Sigmoid colon (tissue), 4 donors: ENCODE measurements around the gene NTMT1.

Experiments used
- EP300 ChIP-seq, 4 donors: sonication (generic); formaldehyde crosslinking; IDR thresholded peaks; one replicate each; pipeline ENCODE4 v1.6.1; 2017; ENCODE audit warnings: antibody characterized with exemption in 4 of 4
- POLR2A ChIP-seq, 2 donors: fragments of 450-650 bp; IDR thresholded peaks; one replicate each; pipeline ENCODE4 v1.6.1; 2016; ENCODE audit warnings: antibody characterized with exemption in 2 of 2, mild to moderate bottlenecking in 2 of 2, moderate library complexity in 2 of 2
- POLR2AphosphoS5 ChIP-seq, 4 donors: sonication (generic); formaldehyde crosslinking; IDR thresholded peaks; one replicate each; pipeline ENCODE4 v1.6.1; 2017; ENCODE audit warnings: antibody characterized with exemption in 4 of 4
- TF ChIP-seq, protein P1 (sequence below), 4 experiments: fragments of 450-650 bp in 3 of 4; fragments of 200-600 bp in 1 of 4; IDR thresholded peaks; one replicate each; pipeline ENCODE4 v1.5.1; 2016 to 2019; ENCODE audit warnings: antibody characterized with exemption in 4 of 4, mild to moderate bottlenecking in 3 of 4, moderate library complexity in 2 of 4

- TF ChIP-seq EP300 (IDR thresholded peaks at IDR 0.05) (no peak), POLR2A (IDR thresholded peaks at IDR 0.05) (no peak), POLR2AphosphoS5 (IDR thresholded peaks at IDR 0.05) (no peak)
- TF ChIP-seq, protein P1, sequence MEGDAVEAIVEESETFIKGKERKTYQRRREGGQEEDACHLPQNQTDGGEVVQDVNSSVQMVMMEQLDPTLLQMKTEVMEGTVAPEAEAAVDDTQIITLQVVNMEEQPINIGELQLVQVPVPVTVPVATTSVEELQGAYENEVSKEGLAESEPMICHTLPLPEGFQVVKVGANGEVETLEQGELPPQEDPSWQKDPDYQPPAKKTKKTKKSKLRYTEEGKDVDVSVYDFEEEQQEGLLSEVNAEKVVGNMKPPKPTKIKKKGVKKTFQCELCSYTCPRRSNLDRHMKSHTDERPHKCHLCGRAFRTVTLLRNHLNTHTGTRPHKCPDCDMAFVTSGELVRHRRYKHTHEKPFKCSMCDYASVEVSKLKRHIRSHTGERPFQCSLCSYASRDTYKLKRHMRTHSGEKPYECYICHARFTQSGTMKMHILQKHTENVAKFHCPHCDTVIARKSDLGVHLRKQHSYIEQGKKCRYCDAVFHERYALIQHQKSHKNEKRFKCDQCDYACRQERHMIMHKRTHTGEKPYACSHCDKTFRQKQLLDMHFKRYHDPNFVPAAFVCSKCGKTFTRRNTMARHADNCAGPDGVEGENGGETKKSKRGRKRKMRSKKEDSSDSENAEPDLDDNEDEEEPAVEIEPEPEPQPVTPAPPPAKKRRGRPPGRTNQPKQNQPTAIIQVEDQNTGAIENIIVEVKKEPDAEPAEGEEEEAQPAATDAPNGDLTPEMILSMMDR (IDR thresholded peaks at IDR 0.05), result no peak
Measured at GRCh38 chr9:129637673-129638439, 11.9 kb downstream of the NTMT1 start.
